HG02678 (cell line): ENCODE measurements around the gene KLRK1.
"Not testable (repeated sequence)": the region's sequence is repeated elsewhere in the genome, so short reads cannot be mapped to it uniquely, and the experiment has no call there.

Experiments
- ATAC-seq: cut with Tn5 transposase; IDR thresholded peaks from one replicate; pipeline ENCODE4 v1.9.1; 2021; ENCODE audit warnings: mild to moderate bottlenecking, moderate library complexity; ENCODE audit not compliant: unreplicated experiment

KLRK1 gene

DNA sequence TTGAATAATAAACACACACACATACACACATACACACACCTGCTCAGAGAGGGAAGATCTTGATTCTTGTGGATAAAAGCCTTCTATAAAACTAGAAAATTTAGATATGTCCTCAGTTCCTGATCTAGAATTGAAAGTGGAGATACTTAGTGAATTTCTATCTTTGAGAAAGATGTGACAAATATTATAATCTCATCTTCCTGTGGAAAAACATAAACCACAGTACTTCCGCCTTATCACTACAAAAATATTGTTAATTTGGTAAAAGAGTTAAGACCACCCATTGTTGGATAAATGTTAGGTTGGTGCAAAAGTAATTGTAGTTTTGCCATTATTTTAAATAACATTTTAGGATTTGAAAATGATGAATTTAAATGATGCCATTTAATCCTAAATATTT is at the start of gene KLRK1:
Gene KLRK1, minus strand, starts transcription at position 138 of the 400 bp plus-strand sequence. CDS start 1,231 bp downstream, outside the sequence.
- no peak for ATAC-seq

- ATAC-seq = not testable (repeated sequence)
Observed at GRCh38 chr12:10437601-10438000, 47.8 kb upstream of the KLRK1 start.

DNA sequence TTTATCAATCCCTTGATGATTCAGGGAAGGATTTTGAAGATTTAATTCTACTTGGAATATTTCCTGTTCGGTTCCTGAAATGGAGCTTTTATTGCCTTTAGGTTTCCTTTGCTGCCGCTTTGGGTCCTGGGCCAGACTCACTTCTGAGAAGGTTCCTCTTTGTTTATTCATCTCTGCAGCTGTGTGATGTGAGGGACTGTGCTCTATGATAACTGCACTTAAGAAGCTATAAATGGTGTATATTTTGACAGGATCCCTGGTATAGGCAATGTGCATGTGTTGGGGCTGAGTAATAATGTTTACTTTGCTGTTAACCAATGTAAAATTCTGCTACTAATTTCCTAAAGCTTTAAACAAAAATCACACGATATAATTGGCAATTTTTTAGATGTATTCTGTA is 46.0 kb upstream of the KLRK1 start, which contains the start of gene KLRC2:
Gene KLRC2, minus strand, starts transcription at position 195 of the 400 bp plus-strand sequence. Its CDS starts 24 bp downstream, at position 171.
- not testable (repeated sequence) for ATAC-seq

- not testable (repeated sequence) for ATAC-seq
Observed at GRCh38 chr12:10430623-10431022, 40.8 kb upstream of the KLRK1 start.

- ATAC-seq = not testable (repeated sequence)
Observed at GRCh38 chr12:10425938-10426337, 36.1 kb upstream of the KLRK1 start.

DNA sequence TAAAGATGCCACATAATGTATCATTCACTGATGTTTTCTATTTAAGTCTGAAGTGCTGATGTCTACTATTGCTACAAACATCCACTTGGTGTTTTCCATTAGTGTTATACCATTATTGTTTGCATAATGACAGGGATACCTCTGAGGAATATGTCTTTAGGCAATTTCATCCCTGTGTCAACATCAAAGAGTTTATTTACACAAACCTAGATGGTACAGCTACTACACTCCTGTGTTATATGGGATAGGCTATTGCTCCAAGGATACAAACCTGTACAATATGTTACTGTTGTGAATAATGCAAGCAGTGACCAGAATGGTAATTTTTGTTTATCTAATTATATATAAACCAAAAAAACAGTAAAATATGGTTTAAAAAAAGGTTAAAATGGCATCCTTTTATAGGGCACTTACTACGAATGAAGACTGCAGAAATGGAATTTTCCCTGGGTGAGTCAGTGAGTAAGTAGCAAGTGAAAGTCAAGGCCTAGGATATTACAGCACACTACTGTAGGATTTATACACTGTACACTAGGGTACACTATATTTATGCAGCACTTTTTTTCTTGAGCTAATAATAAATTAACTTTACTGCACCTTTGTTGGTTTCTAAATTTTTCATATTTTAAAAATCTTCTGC is 34.5 kb upstream of the KLRK1 start:
- ATAC-seq = not testable (repeated sequence)

- not testable (repeated sequence) for ATAC-seq
Observed at GRCh38 chr12:10422159-10422558, 32.3 kb upstream of the KLRK1 start.

DNA sequence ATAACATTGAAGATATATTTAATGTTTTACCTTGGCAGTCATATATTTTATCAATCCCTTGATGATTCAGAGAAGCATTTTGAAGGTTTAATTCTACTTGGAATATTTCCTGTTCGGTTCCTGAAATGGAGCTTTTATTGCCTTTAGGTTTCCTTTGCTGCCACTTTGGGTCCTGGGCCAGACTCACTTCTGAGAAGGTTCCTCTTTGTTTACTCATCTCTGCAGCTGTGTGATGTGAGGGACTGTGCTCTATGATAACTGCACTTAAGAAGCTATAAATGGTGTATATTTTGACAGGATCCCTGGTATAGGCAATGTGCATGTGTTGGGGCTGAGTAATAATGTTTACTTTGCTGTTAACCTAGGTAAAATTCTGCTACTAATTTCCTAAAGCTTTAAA is 30.5 kb upstream of the KLRK1 start, which contains the start of gene KLRC3:
Gene KLRC3, minus strand, starts transcription at position 262 of the 400 bp plus-strand sequence. Its CDS starts 45 bp downstream, at position 217.
- not testable (repeated sequence) for ATAC-seq

DNA sequence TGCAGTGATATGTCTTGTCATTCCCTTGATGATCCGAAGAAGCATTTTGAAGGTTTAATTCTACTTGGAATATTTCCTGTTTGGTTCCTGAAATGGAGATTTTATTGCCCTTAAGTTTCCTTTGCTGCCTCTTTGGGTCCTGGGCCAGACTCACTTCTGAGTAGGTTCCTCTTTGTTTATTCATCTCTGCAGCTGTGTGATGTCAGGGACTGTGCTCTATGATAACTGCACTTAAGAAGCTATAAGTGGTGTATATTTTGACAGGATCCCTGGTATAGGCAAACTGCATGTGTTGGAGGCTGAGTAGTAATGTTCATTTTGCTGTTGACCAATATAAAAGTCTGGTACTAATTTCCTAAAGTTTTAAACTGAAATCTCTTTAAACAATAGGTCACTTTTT is 19.6 kb upstream of the KLRK1 start, which contains the start of gene KLRC4:
Gene KLRC4, minus strand, starts transcription at position 366 of the 400 bp plus-strand sequence. Its CDS starts 182 bp downstream, at position 184.
- no peak for ATAC-seq

DNA sequence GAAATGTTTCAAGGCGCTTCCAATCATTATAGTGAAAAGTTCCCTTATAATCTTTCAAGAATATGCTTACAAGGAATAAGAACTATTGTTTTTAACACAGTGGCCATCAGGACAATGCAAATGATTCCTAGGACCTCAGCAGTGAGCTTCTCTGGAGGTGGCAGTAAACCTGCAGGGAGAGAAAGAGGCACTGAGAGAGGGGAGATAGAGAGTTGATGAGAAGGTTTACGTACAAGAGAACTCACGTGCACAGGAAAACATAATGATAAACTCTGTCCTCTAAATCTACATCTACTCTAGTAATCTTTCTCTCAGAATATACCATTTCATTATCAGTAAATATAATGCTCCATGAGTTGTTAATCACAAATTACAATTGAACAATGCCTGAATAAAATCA is 19.0 kb upstream of the KLRK1 start:
- ATAC-seq = no peak

DNA sequence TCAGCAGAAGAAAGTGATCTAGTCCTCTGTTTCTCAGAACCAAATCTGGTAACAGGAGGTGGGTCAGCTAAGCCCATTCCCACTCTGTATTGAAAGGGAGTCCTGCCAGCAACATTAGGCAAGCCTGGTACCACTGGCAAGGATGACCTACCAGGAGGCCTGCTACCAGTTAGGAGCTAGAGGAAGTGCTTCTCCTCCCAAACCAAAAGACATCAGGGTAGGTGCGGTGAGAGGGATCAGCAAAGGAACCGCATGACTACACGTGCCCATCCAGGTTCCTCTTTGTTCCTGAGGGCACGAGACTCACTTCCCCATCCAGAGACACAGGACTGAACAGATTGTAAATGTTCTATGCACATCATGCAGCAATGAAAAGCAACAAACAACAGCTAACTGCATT is 16.9 kb upstream of the KLRK1 start:
- ATAC-seq = no peak

GRCh38 chr12:10405294-10405693 is 15.5 kb upstream of the KLRK1 start:
- ATAC-seq = no peak

GRCh38 chr12:10404798-10405197 is 15.0 kb upstream of the KLRK1 start:
- ATAC-seq = no peak

- ATAC-seq = no peak
Observed at GRCh38 chr12:10400829-10401228, 11.0 kb upstream of the KLRK1 start.

DNA sequence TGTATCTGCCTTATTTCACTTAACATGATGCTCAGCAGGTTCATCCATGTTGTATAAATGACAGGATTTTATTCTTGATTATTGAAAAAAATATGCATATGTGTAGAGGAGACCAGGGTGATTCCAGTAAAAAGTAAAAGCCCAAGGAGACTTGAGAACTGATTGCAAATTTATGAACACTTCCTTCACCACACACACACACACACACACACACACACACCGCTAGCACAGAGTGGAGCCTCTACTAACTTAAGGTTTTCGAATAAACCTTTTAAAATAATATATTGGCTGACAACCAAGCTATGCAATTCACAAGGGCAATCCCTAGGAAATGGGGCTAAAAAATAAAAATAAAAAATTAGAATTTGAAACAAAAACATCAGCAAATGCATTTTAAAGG is 8.3 kb upstream of the KLRK1 start:
- ATAC-seq = no peak

DNA sequence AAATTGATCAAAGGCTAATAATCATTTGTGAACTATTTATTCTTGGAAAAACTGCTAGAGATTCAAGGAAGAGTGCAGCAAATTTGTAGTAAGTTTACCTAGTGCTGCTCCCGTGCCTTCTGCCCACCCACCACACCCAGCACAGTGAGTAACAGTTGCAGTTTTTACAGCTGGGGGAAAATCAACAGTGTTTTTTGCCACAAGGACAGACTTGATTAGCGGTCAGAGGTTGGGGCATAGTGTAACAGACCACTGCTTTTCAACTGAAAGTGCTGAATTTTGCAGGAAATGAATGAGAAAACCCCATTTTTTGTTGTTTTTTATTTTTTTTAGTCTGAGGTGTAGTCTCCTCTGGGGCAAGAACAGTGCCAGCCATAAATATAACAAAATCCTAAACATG is 7.5 kb upstream of the KLRK1 start:
- no peak for ATAC-seq

GRCh38 chr12:10396176-10396575 is 6.3 kb upstream of the KLRK1 start:
- ATAC-seq = not testable (repeated sequence)

DNA sequence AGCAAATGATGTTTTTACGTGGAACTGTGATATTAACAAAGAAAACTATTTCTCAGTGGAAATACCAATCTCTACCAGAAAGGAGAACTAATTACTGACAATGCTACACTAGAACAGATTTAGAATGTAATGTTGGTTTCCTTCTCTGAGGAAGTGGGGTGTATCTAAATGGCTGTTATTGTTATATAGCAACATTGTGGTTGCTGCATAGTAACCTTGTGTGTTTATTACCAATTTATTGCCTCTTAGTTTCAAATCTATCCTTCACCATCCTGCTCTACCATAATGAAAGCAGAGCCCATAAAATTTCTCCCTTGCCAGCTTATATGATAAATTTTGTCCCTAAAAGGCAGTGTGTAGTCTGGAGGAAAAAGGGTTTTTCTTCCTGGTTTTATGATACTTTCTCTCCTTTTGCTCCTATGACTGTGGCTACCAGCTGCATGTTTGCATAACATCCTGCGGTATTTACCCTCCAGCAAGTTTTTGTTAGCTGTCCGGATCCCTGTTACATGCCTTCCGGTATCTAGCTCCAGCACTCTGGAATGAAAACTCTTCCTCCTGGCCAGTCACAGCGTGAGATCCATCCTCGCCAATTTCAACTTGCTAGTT is 5.7 kb upstream of the KLRK1 start:
- ATAC-seq = peak; percentile 75

GRCh38 chr12:10394531-10395152 is 4.8 kb upstream of the KLRK1 start:
- ATAC-seq = not testable (repeated sequence)

DNA sequence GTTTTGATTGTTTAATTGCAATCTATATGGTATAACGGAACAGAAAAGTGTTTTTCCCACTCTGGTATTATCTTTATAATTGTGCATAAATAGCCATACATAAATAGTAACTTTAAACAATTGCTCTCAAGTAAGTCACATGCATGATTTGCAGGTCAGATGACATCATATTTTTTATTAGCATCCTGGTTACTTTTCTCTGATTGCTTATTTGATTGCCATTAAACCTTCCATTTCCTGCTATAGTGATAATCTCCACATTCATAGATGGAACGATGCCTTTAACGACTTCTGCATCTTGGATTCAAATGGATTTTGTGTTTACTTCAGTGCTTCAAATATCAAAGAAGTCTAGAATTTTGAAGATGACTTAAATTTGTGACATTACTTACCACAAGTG is 3.5 kb upstream of the KLRK1 start:
- no peak for ATAC-seq

DNA sequence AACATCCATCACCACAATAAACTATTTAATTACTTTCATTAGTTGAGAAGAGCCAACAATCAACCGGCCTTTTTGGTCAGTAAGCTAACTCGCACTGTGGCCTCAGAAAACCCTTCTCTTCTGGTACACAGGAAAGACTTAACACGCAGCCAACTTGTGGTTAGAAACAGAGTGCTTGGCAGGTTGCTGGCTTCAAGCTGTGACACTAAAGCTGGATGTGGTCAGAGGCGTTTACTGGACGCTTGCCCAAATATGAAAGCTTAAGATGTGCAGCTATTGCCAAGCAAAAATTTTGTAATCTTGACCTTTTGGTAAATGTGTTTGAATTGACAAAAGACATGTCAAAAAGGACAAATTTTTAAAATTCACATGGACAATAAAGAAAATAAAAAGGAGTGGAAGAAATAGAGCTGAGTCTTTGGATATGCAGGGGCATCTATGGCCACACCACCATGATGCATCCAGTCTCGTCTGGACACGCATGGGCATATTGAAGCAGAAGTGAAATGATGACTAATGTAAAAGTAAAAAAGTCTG is 2.6 kb upstream of the KLRK1 start:
- peak; percentile 74 for ATAC-seq
